WTC11 (cell line): ENCODE measurements around the gene POLD3.

Experiments used
- CTCF ChIP-seq: fragments of 200-600 bp; IDR thresholded peaks from 2 replicates; pipeline ENCODE4 v1.8.0; 2022; ENCODE audit warnings: antibody characterized with exemption
- ELF4 ChIP-seq: sonication (generic); formaldehyde crosslinking; IDR thresholded peaks from 2 replicates; pipeline ENCODE4 v1.8.1; 2022; ENCODE audit warnings: low read depth, mild to moderate bottlenecking, moderate library complexity, missing genetic modification reagents
- ERG ChIP-seq: fragments of 250-450 bp; sonication (Bioruptor Pico); IDR thresholded peaks from 2 replicates; pipeline ENCODE4 v1.8.0; 2021; ENCODE audit warnings: mild to moderate bottlenecking
- ETV6 ChIP-seq: sonication (generic); formaldehyde crosslinking; IDR thresholded peaks from 2 replicates; pipeline ENCODE4 v1.8.1; 2022; ENCODE audit warnings: mild to moderate bottlenecking, missing genetic modification reagents
- FOXK1 ChIP-seq: sonication (generic); formaldehyde crosslinking; IDR thresholded peaks from 2 replicates; pipeline ENCODE4 v1.8.0; 2022; ENCODE audit warnings: mild to moderate bottlenecking, moderate library complexity, missing genetic modification reagents
- MXD4 ChIP-seq: fragments of 250-450 bp; sonication (Bioruptor Pico); IDR thresholded peaks from 2 replicates; pipeline ENCODE4 v1.8.0; 2021; ENCODE audit warnings: mild to moderate bottlenecking, moderate library complexity, borderline replicate concordance
- NR1H2 ChIP-seq: sonication (generic); formaldehyde crosslinking; IDR thresholded peaks from 2 replicates; pipeline ENCODE4 v1.9.0; 2021; ENCODE audit warnings: mild to moderate bottlenecking, moderate library complexity, missing genetic modification reagents
- OVOL2 ChIP-seq: fragments of 250-450 bp; sonication (Bioruptor Pico); IDR thresholded peaks from 2 replicates; pipeline ENCODE4 v1.9.0; 2021; ENCODE audit warnings: mild to moderate bottlenecking, borderline replicate concordance
- SMAD4 ChIP-seq: sonication (generic); formaldehyde crosslinking; IDR thresholded peaks from 2 replicates; pipeline ENCODE4 v1.8.0; 2022; ENCODE audit warnings: mild to moderate bottlenecking, missing genetic modification reagents
- TEAD1 ChIP-seq: sonication (generic); formaldehyde crosslinking; IDR thresholded peaks from 2 replicates; pipeline ENCODE4 v1.8.0; 2022; ENCODE audit warnings: mild to moderate bottlenecking, missing genetic modification reagents
- ZNF121 ChIP-seq: sonication (generic); formaldehyde crosslinking; IDR thresholded peaks from 2 replicates; pipeline ENCODE4 v1.8.0; 2023; ENCODE audit warnings: missing genetic modification reagents
- TF ChIP-seq, protein P1 (sequence below): sonication (generic); formaldehyde crosslinking; IDR thresholded peaks from 2 replicates; pipeline ENCODE4 v1.8.1; 2022; ENCODE audit warnings: missing genetic modification reagents, borderline replicate concordance
- TF ChIP-seq, protein P2 (sequence below): sonication (generic); formaldehyde crosslinking; IDR thresholded peaks from 2 replicates; pipeline ENCODE4 v1.8.0; 2022; ENCODE audit warnings: mild to moderate bottlenecking, missing genetic modification reagents

GRCh38 chr11:74571062-74571399, 21.4 kb upstream of the POLD3 start:
- TF ChIP-seq FOXK1 (CRISPR knock-in tag) = no peak
- TF ChIP-seq CTCF = no peak
- TF ChIP-seq ETV6 = no peak
- TF ChIP-seq, protein P1, sequence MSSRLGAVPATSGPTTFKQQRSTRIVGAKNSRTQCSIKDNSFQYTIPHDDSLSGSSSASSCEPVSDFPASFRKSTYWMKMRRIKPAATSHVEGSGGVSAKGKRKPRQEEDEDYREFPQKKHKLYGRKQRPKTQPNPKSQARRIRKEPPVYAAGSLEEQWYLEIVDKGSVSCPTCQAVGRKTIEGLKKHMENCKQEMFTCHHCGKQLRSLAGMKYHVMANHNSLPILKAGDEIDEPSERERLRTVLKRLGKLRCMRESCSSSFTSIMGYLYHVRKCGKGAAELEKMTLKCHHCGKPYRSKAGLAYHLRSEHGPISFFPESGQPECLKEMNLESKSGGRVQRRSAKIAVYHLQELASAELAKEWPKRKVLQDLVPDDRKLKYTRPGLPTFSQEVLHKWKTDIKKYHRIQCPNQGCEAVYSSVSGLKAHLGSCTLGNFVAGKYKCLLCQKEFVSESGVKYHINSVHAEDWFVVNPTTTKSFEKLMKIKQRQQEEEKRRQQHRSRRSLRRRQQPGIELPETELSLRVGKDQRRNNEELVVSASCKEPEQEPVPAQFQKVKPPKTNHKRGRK (CRISPR knock-in tag) = no peak
- no peak for TF ChIP-seq ERG (CRISPR knock-in tag)
- TF ChIP-seq, protein P2, sequence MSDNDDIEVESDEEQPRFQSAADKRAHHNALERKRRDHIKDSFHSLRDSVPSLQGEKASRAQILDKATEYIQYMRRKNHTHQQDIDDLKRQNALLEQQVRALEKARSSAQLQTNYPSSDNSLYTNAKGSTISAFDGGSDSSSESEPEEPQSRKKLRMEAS (CRISPR knock-in tag) = no peak
- no peak for TF ChIP-seq OVOL2
- no peak for TF ChIP-seq SMAD4 (CRISPR knock-in tag)
- no peak for TF ChIP-seq MXD4 (CRISPR knock-in tag)
- TF ChIP-seq NR1H2 (CRISPR knock-in tag) = no peak
- no peak for TF ChIP-seq ELF4 (CRISPR knock-in tag)
- TF ChIP-seq TEAD1 (CRISPR knock-in tag) = no peak
- TF ChIP-seq ZNF121 (CRISPR knock-in tag) = no peak
